GM12891 (cell line): ENCODE data around the gene PRKACB.
"Not testable (repeated sequence)": the region's sequence is repeated elsewhere in the genome, so short reads cannot be mapped to it uniquely, and the experiment has no call there.

Source experiments
- PAX5 ChIP-seq: IDR thresholded peaks from 2 replicates; pipeline ENCODE4 v1.6.1; 2011; ENCODE audit warnings: low read length, moderate library complexity, mild to moderate bottlenecking; ENCODE audit not compliant: insufficient read depth, severe bottlenecking
- POLR2A ChIP-seq: IDR thresholded peaks from 2 replicates; pipeline ENCODE4 v1.6.1; 2011; ENCODE audit warnings: low read depth, low read length, control low read depth
- POLR2AphosphoS5 ChIP-seq: IDR thresholded peaks from 2 replicates; pipeline ENCODE4 v1.6.1; 2011; ENCODE audit warnings: low read depth, low read length, control low read depth
- POU2F2 ChIP-seq: IDR thresholded peaks from 2 replicates; pipeline ENCODE4 v1.6.1; 2011; ENCODE audit warnings: low read depth, mild to moderate bottlenecking, control low read depth, low read length, moderate library complexity
- SPI1 ChIP-seq: IDR thresholded peaks from 2 replicates; pipeline ENCODE4 v1.6.1; 2011; ENCODE audit warnings: low read depth, low read length, control low read depth
- TAF1 ChIP-seq: IDR thresholded peaks from 2 replicates; pipeline ENCODE4 v1.6.1; 2011; ENCODE audit warnings: low read depth, low read length, control low read depth

DNA sequence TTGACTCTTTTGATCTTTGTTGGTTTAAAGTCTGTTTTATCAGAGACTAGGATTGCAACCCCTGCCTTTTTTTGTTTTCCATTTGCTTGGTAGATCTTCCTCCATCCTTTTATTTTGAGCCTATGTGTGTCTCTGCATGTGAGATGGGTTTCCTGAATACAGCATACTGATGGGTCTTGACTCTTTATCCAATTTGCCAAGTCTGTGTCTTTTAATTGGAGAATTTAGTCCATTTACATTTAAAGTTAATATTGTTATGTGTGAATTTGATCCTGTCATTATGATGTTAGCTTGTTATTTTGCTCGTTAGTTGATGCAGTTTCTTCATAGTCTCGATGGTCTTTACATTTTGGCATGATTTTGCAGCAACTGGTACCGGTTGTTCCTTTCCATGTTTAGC, 88.6 kb downstream of the PRKACB start:
- not testable (repeated sequence) for TF ChIP-seq PAX5, POLR2AphosphoS5, POLR2A, TAF1, POU2F2, SPI1
